ENCODE data around the gene MYNN.

GRCh38 chr3:169787791-169788190, 14.6 kb downstream of the MYNN start:
- no peak for TF ChIP-seq POLR2A (IDR thresholded peaks at IDR 0.05; ENCODE audit: low read depth, low read length)
- no peak for TF ChIP-seq POLR2AphosphoS5 (IDR thresholded peaks at IDR 0.05; ENCODE audit: low read depth, low read length)
- no peak for TF ChIP-seq PAX5 (IDR thresholded peaks at IDR 0.05; ENCODE audit: insufficient read depth, low read length, severe bottlenecking)

All from GM12891 (cell line).